Osteoblast (primary cell): ENCODE data around the gene CD9. TPM values are rescaled to one million over a fixed set of nuclear protein-coding genes. Genes with fewer than 3 reads are reported as not detected.

Experiments
- DNase-seq: peaks from one replicate; pipeline ENCODE4 v3.0.0; 2011; ENCODE audit warnings: low spot score, mixed read lengths; ENCODE audit not compliant: insufficient read length; ENCODE audit errors: missing footprints
- H2AFZ ChIP-seq: 2 replicates; pipeline ENCODE4 v1.6.0; 2011; ENCODE audit warnings: mild to moderate bottlenecking, low read length
- H3K27ac ChIP-seq: 2 replicates; pipeline ENCODE4 v1.5.1; 2011; ENCODE audit warnings: mild to moderate bottlenecking, low read depth, low read length, moderate library complexity
- H3K27me3 ChIP-seq: 2 replicates; pipeline ENCODE4 v1.6.0; 2012; ENCODE audit warnings: mild to moderate bottlenecking, control low read depth, inconsistent platforms, low read length, moderate library complexity; ENCODE audit not compliant: insufficient read depth
- H3K36me3 ChIP-seq: 2 replicates; pipeline ENCODE4 v1.5.1; 2011; ENCODE audit warnings: mild to moderate bottlenecking, low read length, control low read depth, moderate library complexity; ENCODE audit not compliant: insufficient read depth
- H3K4me1 ChIP-seq: 2 replicates; pipeline ENCODE4 v1.5.1; 2011; ENCODE audit warnings: mild to moderate bottlenecking, low read length, control low read depth, moderate library complexity; ENCODE audit not compliant: insufficient read depth
- H3K4me2 ChIP-seq: 2 replicates; pipeline ENCODE4 v1.6.0; 2011; ENCODE audit warnings: mild to moderate bottlenecking, low read length; ENCODE audit not compliant: insufficient read depth
- H3K4me3 ChIP-seq: fragments of 200-600 bp; sonication (generic); 3 replicates; pipeline ENCODE4 v1.5.1; 2012; ENCODE audit warnings: mild to moderate bottlenecking, low read length, inconsistent platforms; ENCODE audit not compliant: insufficient read depth
- H3K79me2 ChIP-seq: 2 replicates; pipeline ENCODE4 v1.6.0; 2012; ENCODE audit warnings: mild to moderate bottlenecking, low read length, control low read depth, inconsistent platforms; ENCODE audit not compliant: insufficient read depth
- H3K9me3 ChIP-seq: 2 replicates; pipeline ENCODE4 v1.5.1; 2011; ENCODE audit warnings: low read depth, low read length, control low read depth
- H4K20me1 ChIP-seq: 2 replicates; pipeline ENCODE4 v1.6.0; 2012; ENCODE audit warnings: mild to moderate bottlenecking, low read length, control low read depth; ENCODE audit not compliant: insufficient read depth
- total RNA-seq: library from RNA; depleted of rRNA; stranded (reverse); fragments of >200 nt; gene quantifications from 2 replicates; pipeline ENCODE4 v1.2.3, GENCODE V29; 2012
- TF ChIP-seq, protein P1 (sequence below): IDR thresholded peaks from 2 replicates; pipeline ENCODE4 v1.5.1; 2011; ENCODE audit warnings: mild to moderate bottlenecking, low read depth, low read length, moderate library complexity; ENCODE audit errors: extremely low read depth

CD9 gene
- total RNA-seq, 1 donor: 34.4 TPM

GRCh38 chr12:6201213-6201608 is 1.0 kb downstream of the CD9 start:
- H3K9me3 ChIP-seq: no peaks in the 10 kb centered on the region
- H3K27me3 ChIP-seq: peaks cover 21% of the 10 kb centered on the region
- H3K36me3 ChIP-seq: no peaks in the 10 kb centered on the region
- no peak overlapping the region for H2AFZ ChIP-seq
- H4K20me1 ChIP-seq: no peaks in the 10 kb centered on the region
- no peak overlapping the region for H3K27ac ChIP-seq
- H3K79me2 ChIP-seq: peaks cover 2% of the 10 kb centered on the region
- peaks cover 3% of the 10 kb centered on the region for H3K4me1 ChIP-seq
- TF ChIP-seq, protein P1, sequence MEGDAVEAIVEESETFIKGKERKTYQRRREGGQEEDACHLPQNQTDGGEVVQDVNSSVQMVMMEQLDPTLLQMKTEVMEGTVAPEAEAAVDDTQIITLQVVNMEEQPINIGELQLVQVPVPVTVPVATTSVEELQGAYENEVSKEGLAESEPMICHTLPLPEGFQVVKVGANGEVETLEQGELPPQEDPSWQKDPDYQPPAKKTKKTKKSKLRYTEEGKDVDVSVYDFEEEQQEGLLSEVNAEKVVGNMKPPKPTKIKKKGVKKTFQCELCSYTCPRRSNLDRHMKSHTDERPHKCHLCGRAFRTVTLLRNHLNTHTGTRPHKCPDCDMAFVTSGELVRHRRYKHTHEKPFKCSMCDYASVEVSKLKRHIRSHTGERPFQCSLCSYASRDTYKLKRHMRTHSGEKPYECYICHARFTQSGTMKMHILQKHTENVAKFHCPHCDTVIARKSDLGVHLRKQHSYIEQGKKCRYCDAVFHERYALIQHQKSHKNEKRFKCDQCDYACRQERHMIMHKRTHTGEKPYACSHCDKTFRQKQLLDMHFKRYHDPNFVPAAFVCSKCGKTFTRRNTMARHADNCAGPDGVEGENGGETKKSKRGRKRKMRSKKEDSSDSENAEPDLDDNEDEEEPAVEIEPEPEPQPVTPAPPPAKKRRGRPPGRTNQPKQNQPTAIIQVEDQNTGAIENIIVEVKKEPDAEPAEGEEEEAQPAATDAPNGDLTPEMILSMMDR: no peak
- no peak for DNase-seq
- H3K4me3 ChIP-seq: peak overlapping the region; percentile 75
- H3K4me2 ChIP-seq: peak overlapping the region; percentile 75

- Histone ChIP-seq H4K20me1 (no peaks in the 10 kb centered on the region), H2AFZ (no peak overlapping the region), H3K4me3 (no peak overlapping the region), H3K9me3 (no peaks in the 10 kb centered on the region), H3K4me2 (no peak overlapping the region), H3K27ac (no peak overlapping the region), H3K27me3 (peaks cover 21% of the 10 kb centered on the region), H3K36me3 (no peaks in the 10 kb centered on the region), H3K4me1 (peaks cover 3% of the 10 kb centered on the region), H3K79me2 (peaks cover 2% of the 10 kb centered on the region)
- TF ChIP-seq, protein P1: no peak
- no peak for DNase-seq
Observed at GRCh38 chr12:6201826-6202225, 1.6 kb downstream of the CD9 start.

- Histone ChIP-seq H3K27me3 (peaks cover 21% of the 10 kb centered on the region), H3K36me3 (no peaks in the 10 kb centered on the region), H3K4me1 (peaks cover 4% of the 10 kb centered on the region), H2AFZ (no peak overlapping the region), H4K20me1 (no peaks in the 10 kb centered on the region), H3K9me3 (no peaks in the 10 kb centered on the region), H3K27ac (no peak overlapping the region), H3K4me3 (no peak overlapping the region), H3K79me2 (peaks cover 2% of the 10 kb centered on the region), H3K4me2 (no peak overlapping the region)
- DNase-seq: no peak
- TF ChIP-seq, protein P1: no peak
Observed at GRCh38 chr12:6202304-6202703, 2.1 kb downstream of the CD9 start.

- no peak for DNase-seq
- Histone ChIP-seq H3K27ac (no peak overlapping the region), H4K20me1 (no peaks in the 10 kb centered on the region), H3K4me2 (no peak overlapping the region), H3K36me3 (no peaks in the 10 kb centered on the region), H3K27me3 (peaks cover 21% of the 10 kb centered on the region), H3K9me3 (no peaks in the 10 kb centered on the region), H2AFZ (no peak overlapping the region), H3K79me2 (peaks cover 2% of the 10 kb centered on the region), H3K4me1 (peaks cover 6% of the 10 kb centered on the region), H3K4me3 (no peak overlapping the region)
- TF ChIP-seq, protein P1: no peak
Observed at GRCh38 chr12:6202846-6203245, 2.6 kb downstream of the CD9 start.
